MM.1S (cell line): ENCODE results near the gene PRPF19.

Source experiments
- DNase-seq: peaks from one replicate; pipeline ENCODE4 v3.0.0-alpha.2; 2015
- H2AFZ ChIP-seq: fragments of 300-600 bp; sonication (generic); 2 replicates; pipeline ENCODE4 v1.6.0; 2016; ENCODE audit warnings: antibody characterized with exemption, low read length
- H3F3A ChIP-seq: fragments of 300-600 bp; sonication (generic); 2 replicates; pipeline ENCODE4 v1.6.1; 2016; ENCODE audit warnings: mild to moderate bottlenecking, antibody characterized with exemption, low read length, moderate library complexity, mixed read lengths; ENCODE audit not compliant: insufficient read depth
- H3K27ac ChIP-seq: fragments of 300-600 bp; sonication (generic); 2 replicates; pipeline ENCODE4 v1.5.1; 2016; ENCODE audit warnings: mild to moderate bottlenecking, low read length
- H3K27me3 ChIP-seq: fragments of 300-600 bp; sonication (generic); replicated peaks from 2 replicates; pipeline ENCODE4 v1.6.0; 2016; ENCODE audit warnings: low read length; ENCODE audit not compliant: insufficient read depth
- H3K36me3 ChIP-seq: fragments of 300-600 bp; sonication (generic); replicated peaks from 2 replicates; pipeline ENCODE4 v1.6.1; 2016; ENCODE audit warnings: mild to moderate bottlenecking, low read length, mixed read lengths; ENCODE audit not compliant: insufficient read depth
- H3K4me1 ChIP-seq: fragments of 300-600 bp; sonication (generic); 2 replicates; pipeline ENCODE4 v1.6.1; 2016; ENCODE audit warnings: low read length, mixed read lengths
- H3K4me2 ChIP-seq: fragments of 300-600 bp; sonication (generic); 2 replicates; pipeline ENCODE4 v1.6.0; 2016; ENCODE audit warnings: low read depth, low read length
- H3K4me3 ChIP-seq: fragments of 300-600 bp; sonication (generic); 2 replicates; pipeline ENCODE4 v1.5.1; 2016; ENCODE audit warnings: low read length, mixed read lengths
- H3K79me2 ChIP-seq: fragments of 300-600 bp; sonication (generic); 2 replicates; pipeline ENCODE4 v1.6.1; 2016; ENCODE audit warnings: mixed run types, low read length, mixed read lengths
- H3K9ac ChIP-seq: fragments of 300-600 bp; sonication (generic); 2 replicates; pipeline ENCODE4 v1.6.1; 2016; ENCODE audit warnings: low read length, mixed read lengths
- H3K9me2 ChIP-seq: fragments of 300-600 bp; sonication (generic); replicated peaks from 2 replicates; pipeline ENCODE4 v1.6.1; 2016; ENCODE audit warnings: mild to moderate bottlenecking, low read length, mixed read lengths; ENCODE audit not compliant: insufficient read depth
- H3K9me3 ChIP-seq: fragments of 300-600 bp; sonication (generic); replicated peaks from 2 replicates; pipeline ENCODE4 v1.6.1; 2016; ENCODE audit warnings: mild to moderate bottlenecking, low read length, mixed read lengths; ENCODE audit not compliant: insufficient read depth
- H4K20me1 ChIP-seq: fragments of 300-600 bp; sonication (generic); 2 replicates; pipeline ENCODE4 v1.6.1; 2016; ENCODE audit warnings: mild to moderate bottlenecking, low read length, moderate library complexity, mixed read lengths; ENCODE audit not compliant: insufficient read depth
- CTCF ChIP-seq: fragments of 300-600 bp; sonication (generic); IDR thresholded peaks from 2 replicates; pipeline ENCODE4 v1.5.1; 2016; ENCODE audit warnings: antibody characterized with exemption, low read length, mixed read lengths
- EZH2 ChIP-seq: fragments of 300-600 bp; sonication (generic); optimal IDR thresholded peaks from 2 replicates; pipeline ENCODE3; 2017; ENCODE audit warnings: low read depth, mild to moderate bottlenecking, antibody characterized with exemption, low read length, mixed read lengths
- EZH2phosphoT487 ChIP-seq: fragments of 300-600 bp; sonication (generic); IDR thresholded peaks from 2 replicates; pipeline ENCODE4 v1.6.1; 2018; ENCODE audit warnings: antibody characterized with exemption, low read length

PRPF19 gene

GRCh38 chr11:60891103-60891741, 15.2 kb downstream of the PRPF19 start:
- no peaks in the 10 kb centered on the region for H3K9me3 ChIP-seq
- H3K4me1 ChIP-seq: peaks cover 6% of the 10 kb centered on the region; the same call in 1 of the 2 replicates
- H3K4me3 ChIP-seq: no peak overlapping the region
- TF ChIP-seq EZH2 (no peak), EZH2phosphoT487 (no peak), CTCF (no peak)
- no peak overlapping the region for H2AFZ ChIP-seq
- peaks cover 7% of the 10 kb centered on the region; the same call in 1 of the 2 replicates for H3F3A ChIP-seq
- DNase-seq: no peak
- H3K9ac ChIP-seq: no peak overlapping the region
- no peak overlapping the region for H3K27ac ChIP-seq
- 0 out of 2 replicates have a peak, but pooled peaks cover 4% of the 10 kb centered on the region for H3K79me2 ChIP-seq
- H3K36me3 ChIP-seq: peaks cover 3% of the 10 kb centered on the region
- H4K20me1 ChIP-seq: no peaks in the 10 kb centered on the region
- no peak overlapping the region for H3K4me2 ChIP-seq
- H3K27me3 ChIP-seq: no peaks in the 10 kb centered on the region
- H3K9me2 ChIP-seq: no peaks in the 10 kb centered on the region

- Histone ChIP-seq H3K79me2 (0 out of 2 replicates have a peak, but pooled peaks cover 4% of the 10 kb centered on the region), H4K20me1 (no peaks in the 10 kb centered on the region), H3K9me3 (no peaks in the 10 kb centered on the region), H3K36me3 (peaks cover 3% of the 10 kb centered on the region), H3K9ac (no peak overlapping the region), H3K4me3 (no peak overlapping the region), H3F3A (peaks cover 7% of the 10 kb centered on the region; the same call in 1 of the 2 replicates), H3K27me3 (no peaks in the 10 kb centered on the region), H3K9me2 (no peaks in the 10 kb centered on the region), H2AFZ (no peak overlapping the region), H3K4me2 (no peak overlapping the region), H3K4me1 (peaks cover 6% of the 10 kb centered on the region; the same call in 1 of the 2 replicates), H3K27ac (no peak overlapping the region)
- TF ChIP-seq EZH2phosphoT487 (no peak), CTCF (no peak), EZH2 (no peak)
- no peak for DNase-seq
Observed at GRCh38 chr11:60890696-60891095, 15.7 kb downstream of the PRPF19 start.

- Histone ChIP-seq H3K9me2 (no peaks in the 10 kb centered on the region), H2AFZ (no peak overlapping the region), H3K4me1 (peaks cover 6% of the 10 kb centered on the region; the same call in 1 of the 2 replicates), H3K4me2 (no peak overlapping the region), H3F3A (peaks cover 7% of the 10 kb centered on the region; the same call in 1 of the 2 replicates), H3K9ac (no peak overlapping the region), H3K27me3 (no peaks in the 10 kb centered on the region), H3K79me2 (0 out of 2 replicates have a peak, but pooled peaks cover 4% of the 10 kb centered on the region), H4K20me1 (no peaks in the 10 kb centered on the region), H3K9me3 (no peaks in the 10 kb centered on the region), H3K4me3 (no peak overlapping the region), H3K36me3 (peaks cover 1% of the 10 kb centered on the region), H3K27ac (no peak overlapping the region)
- DNase-seq: no peak
- TF ChIP-seq EZH2phosphoT487: no peak
- no peak for TF ChIP-seq CTCF
- no peak for TF ChIP-seq EZH2
Observed at GRCh38 chr11:60889869-60890311, 16.5 kb downstream of the PRPF19 start.
